ENCODE measurements around the gene FAM120A.

FAM120A gene

GRCh38 chr9:93613791-93614190, 162.3 kb downstream of the FAM120A start:
- Histone ChIP-seq H3K27ac (ENCODE audit: poor library complexity, severe bottlenecking) (no peak overlapping the region), H3K9me3 (ENCODE audit: severe bottlenecking) (no peaks in the 10 kb centered on the region), H3K4me3 (ENCODE audit: severe bottlenecking) (no peak overlapping the region), H3K36me3 (ENCODE audit: low read depth) (no peaks in the 10 kb centered on the region), H3K27me3 (ENCODE audit: insufficient read depth, poor library complexity, severe bottlenecking) (no peaks in the 10 kb centered on the region), H3K4me1 (ENCODE audit: insufficient read depth, poor library complexity, severe bottlenecking) (peaks cover 9% of the 10 kb centered on the region)
- TF ChIP-seq, protein P1, sequence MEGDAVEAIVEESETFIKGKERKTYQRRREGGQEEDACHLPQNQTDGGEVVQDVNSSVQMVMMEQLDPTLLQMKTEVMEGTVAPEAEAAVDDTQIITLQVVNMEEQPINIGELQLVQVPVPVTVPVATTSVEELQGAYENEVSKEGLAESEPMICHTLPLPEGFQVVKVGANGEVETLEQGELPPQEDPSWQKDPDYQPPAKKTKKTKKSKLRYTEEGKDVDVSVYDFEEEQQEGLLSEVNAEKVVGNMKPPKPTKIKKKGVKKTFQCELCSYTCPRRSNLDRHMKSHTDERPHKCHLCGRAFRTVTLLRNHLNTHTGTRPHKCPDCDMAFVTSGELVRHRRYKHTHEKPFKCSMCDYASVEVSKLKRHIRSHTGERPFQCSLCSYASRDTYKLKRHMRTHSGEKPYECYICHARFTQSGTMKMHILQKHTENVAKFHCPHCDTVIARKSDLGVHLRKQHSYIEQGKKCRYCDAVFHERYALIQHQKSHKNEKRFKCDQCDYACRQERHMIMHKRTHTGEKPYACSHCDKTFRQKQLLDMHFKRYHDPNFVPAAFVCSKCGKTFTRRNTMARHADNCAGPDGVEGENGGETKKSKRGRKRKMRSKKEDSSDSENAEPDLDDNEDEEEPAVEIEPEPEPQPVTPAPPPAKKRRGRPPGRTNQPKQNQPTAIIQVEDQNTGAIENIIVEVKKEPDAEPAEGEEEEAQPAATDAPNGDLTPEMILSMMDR (IDR thresholded peaks at IDR 0.05; ENCODE audit: poor library complexity, severe bottlenecking) = no peak
- no peak for ATAC-seq (ENCODE audit: low read depth)
- DNase-seq (ENCODE audit: low spot score) = no peak

DNA sequence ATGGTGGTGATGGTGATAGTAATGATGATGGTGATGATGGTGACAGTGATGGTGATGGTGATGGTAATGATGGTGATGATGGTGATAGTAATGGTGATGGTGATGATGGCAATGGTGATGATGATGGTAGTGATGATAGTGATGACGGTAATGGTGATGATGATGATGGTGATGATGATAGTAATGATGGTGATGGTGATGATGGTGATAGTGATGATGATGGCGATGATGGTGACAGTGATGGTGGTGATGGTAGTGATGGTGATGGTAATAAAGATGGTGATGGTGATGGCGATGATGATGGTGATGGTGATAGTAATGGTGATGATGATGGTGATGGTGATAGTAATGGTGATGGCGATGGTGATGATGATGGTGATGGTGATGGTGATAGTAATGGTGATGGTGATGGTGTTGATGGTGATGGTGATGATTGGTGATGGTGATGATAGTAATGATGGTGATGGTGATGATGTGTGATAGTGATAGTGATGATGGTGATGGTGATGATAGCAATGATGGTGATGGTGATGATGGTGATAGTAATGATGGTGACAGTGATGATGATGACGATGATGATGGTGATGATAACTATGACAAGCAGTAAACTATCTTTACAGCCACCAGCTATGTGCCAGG, 163.5 kb downstream of the FAM120A start:
- no peak for ATAC-seq (ENCODE audit: low read depth)
- no peaks in the 10 kb centered on the region for H3K9me3 ChIP-seq (ENCODE audit: severe bottlenecking)
- no peak for DNase-seq (ENCODE audit: low spot score)
- no peak overlapping the region for H3K4me3 ChIP-seq (ENCODE audit: severe bottlenecking)
- peaks cover 9% of the 10 kb centered on the region for H3K4me1 ChIP-seq (ENCODE audit: insufficient read depth, poor library complexity, severe bottlenecking)
- H3K27ac ChIP-seq (ENCODE audit: poor library complexity, severe bottlenecking) = no peak overlapping the region
- H3K27me3 ChIP-seq (ENCODE audit: insufficient read depth, poor library complexity, severe bottlenecking) = no peaks in the 10 kb centered on the region
- TF ChIP-seq, protein P1 (IDR thresholded peaks at IDR 0.05; ENCODE audit: poor library complexity, severe bottlenecking) = no peak
- H3K36me3 ChIP-seq (ENCODE audit: low read depth) = no peaks in the 10 kb centered on the region

All from RWPE2 (cell line).